Chondrocyte (in vitro differentiated cells): ENCODE data around the gene FIBP. TPM values are rescaled to one million over a fixed set of nuclear protein-coding genes. Genes with fewer than 3 reads are reported as not detected.
A peak's percentile ranks its signal among the peaks of the same experiment; 100 is the strongest.

Experiments used
- DNase-seq: peaks from one replicate; pipeline ENCODE4 v3.0.0; 2021; ENCODE audit warnings: mixed read lengths, low spot score
- H3K27ac Mint-ChIP-seq: one replicate; pipeline ENCODE4 v1.8.0; 2021; ENCODE audit warnings: mild to moderate bottlenecking, moderate library complexity, mixed read lengths; ENCODE audit not compliant: unreplicated experiment
- H3K27me3 Mint-ChIP-seq: 2 replicates; pipeline ENCODE4 v1.8.0; 2021; ENCODE audit warnings: low read depth, mixed read lengths
- H3K36me3 Mint-ChIP-seq: 2 replicates; pipeline ENCODE4 v1.8.0; 2021; ENCODE audit warnings: low read depth, mixed read lengths
- H3K4me1 Mint-ChIP-seq: 2 replicates; pipeline ENCODE4 v1.8.0; 2021; ENCODE audit warnings: low read depth, mild to moderate bottlenecking, mixed read lengths
- H3K4me3 Mint-ChIP-seq: one replicate; pipeline ENCODE4 v1.8.0; 2021; ENCODE audit warnings: mild to moderate bottlenecking, moderate library complexity, mixed read lengths; ENCODE audit not compliant: unreplicated experiment
- H3K9me3 Mint-ChIP-seq: 2 replicates; pipeline ENCODE4 v1.8.0; 2021; ENCODE audit warnings: low read depth, mixed read lengths
- total RNA-seq: library from RNA; stranded (reverse); gene quantifications from 3 replicates; pipeline ENCODE4 v1.2.1, GENCODE V29; 2021
- TF ChIP-seq, protein P1 (sequence below): fragments of 200-600 bp; sonication (generic); IDR thresholded peaks from 2 replicates; pipeline ENCODE4 v1.5.0; 2021; ENCODE audit warnings: antibody characterized with exemption, mild to moderate bottlenecking, moderate library complexity

Gene FIBP
- total RNA-seq, 1 donor from 2014 or later = 83.5 TPM

DNA sequence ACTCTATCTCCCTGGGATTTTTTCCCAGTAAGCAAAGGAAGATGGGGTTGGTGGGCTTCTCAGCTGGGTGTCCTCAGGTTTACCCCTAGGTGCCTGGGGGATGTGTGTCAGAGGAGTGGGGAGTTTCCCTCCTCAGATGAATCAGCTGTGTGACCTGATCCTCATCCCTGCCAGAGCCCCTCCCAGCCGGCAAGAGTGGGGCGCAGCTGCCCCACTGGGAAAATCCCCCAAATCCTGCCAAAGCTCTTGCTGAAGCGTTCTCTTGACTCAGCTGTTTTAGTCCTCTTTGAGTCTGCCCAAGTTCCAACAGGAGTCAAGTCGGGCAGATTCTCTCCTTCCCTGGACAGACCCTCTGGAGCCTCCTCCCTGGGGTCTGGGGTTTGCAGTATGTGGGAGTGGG lies 24.6 kb upstream of the FIBP start:
- no peak for DNase-seq

DNA sequence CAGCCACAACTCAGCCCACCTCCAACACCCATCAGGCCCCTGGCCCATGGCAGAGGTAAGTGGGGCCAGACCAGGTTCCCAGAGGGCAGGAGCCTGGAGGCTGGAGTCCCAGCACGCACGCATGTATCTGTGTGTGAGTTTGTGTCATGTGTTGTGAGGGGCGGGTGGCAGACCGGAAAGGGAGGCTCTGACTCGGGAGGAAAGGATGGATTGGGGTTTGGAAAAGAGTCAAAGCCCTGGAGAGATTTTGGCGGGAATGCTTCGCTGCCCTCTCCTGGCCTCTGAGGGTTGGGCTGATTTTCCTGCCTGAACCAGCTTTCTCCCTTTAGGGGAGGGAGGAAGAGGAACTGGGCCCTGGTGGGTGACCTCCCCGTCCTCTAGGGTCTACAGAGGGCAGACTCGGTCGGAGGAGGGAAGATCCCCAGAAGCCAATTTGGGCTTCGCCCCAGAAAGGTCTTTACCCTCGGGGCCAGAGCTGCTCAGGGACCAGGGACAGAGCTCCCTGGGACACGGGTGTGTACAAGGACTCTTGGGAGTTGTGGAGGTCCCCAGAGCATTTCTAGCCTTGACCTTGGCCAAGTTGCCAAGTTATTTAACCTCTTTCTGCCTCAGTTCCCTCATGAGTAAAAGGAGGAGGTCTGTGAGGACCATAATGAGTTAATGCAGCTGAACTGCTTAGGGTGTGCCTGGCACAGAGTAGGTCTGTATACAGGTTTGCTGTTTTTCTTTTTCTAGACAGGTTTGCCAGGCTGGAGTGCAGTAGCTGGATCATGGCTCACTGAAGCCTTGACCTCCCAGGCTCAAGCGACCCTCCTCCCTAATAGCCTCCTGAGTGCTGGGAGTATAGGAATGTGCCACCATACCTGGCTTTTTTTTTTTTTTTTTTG lies 23.7 kb upstream of the FIBP start:
- Mint-ChIP-seq H3K27ac (peak overlapping the region; percentile 77), H3K9me3 (no peaks in the 10 kb centered on the region), H3K4me3 (no peak overlapping the region), H3K36me3 (peaks cover 1% of the 10 kb centered on the region), H3K4me1 (peaks cover 47% of the 10 kb centered on the region), H3K27me3 (no peaks in the 10 kb centered on the region)
- TF ChIP-seq, protein P1, sequence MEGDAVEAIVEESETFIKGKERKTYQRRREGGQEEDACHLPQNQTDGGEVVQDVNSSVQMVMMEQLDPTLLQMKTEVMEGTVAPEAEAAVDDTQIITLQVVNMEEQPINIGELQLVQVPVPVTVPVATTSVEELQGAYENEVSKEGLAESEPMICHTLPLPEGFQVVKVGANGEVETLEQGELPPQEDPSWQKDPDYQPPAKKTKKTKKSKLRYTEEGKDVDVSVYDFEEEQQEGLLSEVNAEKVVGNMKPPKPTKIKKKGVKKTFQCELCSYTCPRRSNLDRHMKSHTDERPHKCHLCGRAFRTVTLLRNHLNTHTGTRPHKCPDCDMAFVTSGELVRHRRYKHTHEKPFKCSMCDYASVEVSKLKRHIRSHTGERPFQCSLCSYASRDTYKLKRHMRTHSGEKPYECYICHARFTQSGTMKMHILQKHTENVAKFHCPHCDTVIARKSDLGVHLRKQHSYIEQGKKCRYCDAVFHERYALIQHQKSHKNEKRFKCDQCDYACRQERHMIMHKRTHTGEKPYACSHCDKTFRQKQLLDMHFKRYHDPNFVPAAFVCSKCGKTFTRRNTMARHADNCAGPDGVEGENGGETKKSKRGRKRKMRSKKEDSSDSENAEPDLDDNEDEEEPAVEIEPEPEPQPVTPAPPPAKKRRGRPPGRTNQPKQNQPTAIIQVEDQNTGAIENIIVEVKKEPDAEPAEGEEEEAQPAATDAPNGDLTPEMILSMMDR = peak; percentile 60
- no peak for DNase-seq

More for the DNA sequence above, 24.6 kb upstream of the FIBP start:
- Mint-ChIP-seq H3K36me3 (peaks cover 3% of the 10 kb centered on the region), H3K4me3 (no peak overlapping the region), H3K9me3 (no peaks in the 10 kb centered on the region), H3K27ac (peak overlapping the region; percentile 59), H3K27me3 (no peaks in the 10 kb centered on the region), H3K4me1 (peaks cover 52% of the 10 kb centered on the region)
- TF ChIP-seq, protein P1 = no peak

GRCh38 chr11:65907878-65908277 lies 19.6 kb upstream of the FIBP start:
- no peak overlapping the region for H3K27ac Mint-ChIP-seq
- no peaks in the 10 kb centered on the region for H3K36me3 Mint-ChIP-seq
- DNase-seq = no peak
- peaks cover 33% of the 10 kb centered on the region for H3K4me1 Mint-ChIP-seq
- no peak overlapping the region for H3K4me3 Mint-ChIP-seq
- no peaks in the 10 kb centered on the region for H3K27me3 Mint-ChIP-seq
- H3K9me3 Mint-ChIP-seq = no peaks in the 10 kb centered on the region
- TF ChIP-seq, protein P1 = no peak

- Mint-ChIP-seq H3K36me3 (no peaks in the 10 kb centered on the region), H3K4me1 (peaks cover 33% of the 10 kb centered on the region), H3K27me3 (no peaks in the 10 kb centered on the region), H3K4me3 (no peak overlapping the region), H3K9me3 (no peaks in the 10 kb centered on the region), H3K27ac (no peak overlapping the region)
- DNase-seq = no peak
- TF ChIP-seq, protein P1 = no peak
Measured at GRCh38 chr11:65906602-65907001, 18.3 kb upstream of the FIBP start.

- no peaks in the 10 kb centered on the region for H3K27me3 Mint-ChIP-seq
- no peak for DNase-seq
- H3K9me3 Mint-ChIP-seq = no peaks in the 10 kb centered on the region
- H3K27ac Mint-ChIP-seq = peak overlapping the region; percentile 90
- TF ChIP-seq, protein P1 = no peak
- peaks cover 33% of the 10 kb centered on the region for H3K4me1 Mint-ChIP-seq
- H3K4me3 Mint-ChIP-seq = no peak overlapping the region
- H3K36me3 Mint-ChIP-seq = no peaks in the 10 kb centered on the region
Measured at GRCh38 chr11:65903715-65904114, 15.4 kb upstream of the FIBP start.
